ENCODE measurements around the gene RPL29.

RPL29 gene

GRCh38 chr3:51982352-51982837 is 13.3 kb downstream of the RPL29 start:
- DNase-seq = peak; percentile 65

GRCh38 chr3:51980253-51980652 is 15.4 kb downstream of the RPL29 start:
- no peak for DNase-seq

DNA sequence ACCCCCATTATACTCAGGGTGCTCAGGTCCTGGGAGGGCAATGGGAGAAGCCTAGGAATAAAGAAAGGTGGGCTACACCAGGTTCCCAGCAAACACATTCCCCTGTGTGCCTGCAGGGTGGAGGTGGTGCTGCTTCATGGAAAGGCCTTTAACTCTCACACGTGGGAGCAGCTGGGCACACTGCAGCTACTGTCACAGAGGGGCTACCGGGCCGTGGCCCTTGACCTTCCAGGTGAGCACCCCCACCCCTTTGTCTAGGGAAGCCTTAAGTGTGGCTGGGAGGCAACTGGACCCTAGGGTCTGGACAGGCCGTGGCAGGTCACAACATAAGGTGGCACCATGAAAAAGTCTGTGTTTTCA is 17.6 kb downstream of the RPL29 start:
- no peak for DNase-seq

DNA sequence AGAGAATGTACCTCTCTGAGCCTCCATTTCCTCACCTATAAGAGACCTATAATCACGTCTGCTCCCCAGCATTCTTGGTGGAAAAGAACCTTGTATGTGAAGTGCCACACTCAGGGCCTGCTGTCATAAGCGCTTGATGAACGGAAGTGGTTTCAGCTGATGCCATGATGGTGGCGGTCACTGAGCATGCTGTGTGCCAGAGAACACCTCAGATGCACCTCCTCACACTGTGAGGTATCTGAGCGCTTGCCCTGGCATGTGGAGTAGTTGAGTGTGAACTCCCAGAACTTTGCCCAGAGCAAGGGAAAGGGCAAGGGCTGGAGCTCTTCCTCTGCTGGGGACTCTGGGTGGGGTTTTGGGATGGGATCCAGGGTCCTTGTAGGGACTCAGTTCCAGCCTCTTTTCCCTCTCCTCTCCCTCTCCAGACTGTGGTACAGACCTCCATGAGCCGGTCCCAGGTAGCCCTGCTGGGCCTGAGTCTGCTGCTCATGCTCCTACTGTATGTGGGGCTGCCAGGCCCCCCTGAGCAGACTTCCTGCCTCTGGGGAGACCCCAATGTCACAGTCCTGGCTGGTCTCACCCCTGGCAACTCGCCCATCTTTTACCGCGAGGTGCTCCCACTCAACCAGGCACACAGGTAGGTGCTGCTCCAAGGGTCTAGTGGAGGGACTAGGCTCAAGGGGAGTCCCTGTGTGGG is 18.1 kb downstream of the RPL29 start:
- DNase-seq = no peak

GRCh38 chr3:51975852-51976549 is 19.7 kb downstream of the RPL29 start:
- DNase-seq = peak; percentile 88

DNA sequence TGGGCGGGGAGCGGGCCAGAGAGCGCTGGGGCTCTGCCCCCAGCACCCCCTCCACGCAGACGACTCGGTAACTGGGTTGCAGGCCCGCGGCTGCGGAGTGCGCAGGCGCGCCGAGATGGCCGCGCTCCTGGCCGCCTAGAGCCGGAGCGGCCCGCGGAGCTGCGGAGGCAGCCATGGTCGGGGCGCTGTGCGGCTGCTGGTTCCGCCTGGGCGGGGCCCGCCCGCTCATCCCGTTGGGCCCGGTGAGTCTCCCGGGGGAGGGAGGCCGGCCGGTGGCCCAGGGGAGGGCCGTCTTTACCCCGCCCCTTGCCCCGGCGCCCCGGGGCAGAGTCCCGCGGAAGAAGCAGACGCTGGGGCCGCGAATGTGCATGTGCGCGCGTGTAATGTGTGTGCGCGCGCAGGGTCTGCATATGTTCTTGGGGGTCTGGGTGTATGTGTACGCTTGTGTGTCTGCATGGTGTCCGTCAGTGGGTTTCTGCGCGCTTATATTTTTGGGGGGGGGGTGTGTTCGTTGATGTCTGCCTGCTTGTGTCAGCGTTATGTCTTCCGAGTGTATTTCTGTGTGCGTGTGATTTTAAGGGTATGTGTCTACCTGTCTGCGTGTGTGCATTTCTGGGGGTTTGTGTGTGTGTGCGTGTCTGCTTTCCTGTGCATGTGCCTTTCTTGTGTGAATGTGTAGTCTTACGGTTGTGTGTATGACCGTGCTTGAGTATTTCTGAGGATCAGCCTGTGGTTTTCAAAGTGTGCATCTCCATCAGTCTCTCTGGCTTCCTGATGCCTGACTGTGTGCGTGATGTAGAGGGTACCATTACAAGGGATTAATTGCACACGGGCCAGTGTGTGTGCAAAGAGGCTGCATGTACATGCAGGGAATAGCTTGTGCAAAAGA is 20.5 kb downstream of the RPL29 start, which contains the start of gene ABHD14A:
TSS of gene ABHD14A (plus strand) at position 102 of the 889 bp plus-strand sequence. CDS start at position 174, 72 bp downstream.
- peak; percentile 76 for DNase-seq

DNA sequence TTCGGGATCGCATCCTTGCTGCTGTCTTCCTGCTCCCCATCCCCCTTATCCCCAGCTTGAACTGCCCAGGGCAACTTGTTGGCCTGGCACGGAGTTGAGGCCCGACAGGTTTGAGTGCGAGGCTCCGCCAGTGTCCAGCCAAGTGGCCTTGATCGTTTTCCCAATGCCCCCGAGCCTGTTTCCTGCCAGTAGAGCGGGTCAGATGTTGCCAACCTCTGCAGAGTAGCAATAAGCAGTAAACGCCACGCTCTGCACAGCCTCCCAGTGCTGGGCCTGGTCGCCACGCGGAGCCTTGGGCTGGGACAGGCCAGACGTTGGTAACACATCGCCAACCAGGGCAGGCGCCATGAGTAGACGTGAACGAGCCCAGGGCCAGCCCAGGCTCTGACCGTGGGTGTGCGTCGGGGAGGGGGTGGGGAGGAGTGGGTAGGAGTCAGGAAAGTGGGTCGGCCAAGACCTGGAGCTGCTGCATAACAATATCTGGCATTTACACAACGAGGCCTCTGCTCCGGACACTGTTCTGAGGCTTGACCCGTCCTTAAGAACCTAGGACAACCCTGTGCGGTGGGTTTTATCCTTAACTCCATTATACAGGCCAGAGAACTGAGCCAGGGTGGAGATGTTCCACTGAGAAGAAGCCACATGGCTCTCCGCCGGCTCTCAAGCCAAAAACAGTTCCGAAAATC is 21.3 kb downstream of the RPL29 start:
- peak; percentile 53 for DNase-seq

- DNase-seq = no peak
Observed at GRCh38 chr3:51971350-51971749, 24.3 kb downstream of the RPL29 start.

DNA sequence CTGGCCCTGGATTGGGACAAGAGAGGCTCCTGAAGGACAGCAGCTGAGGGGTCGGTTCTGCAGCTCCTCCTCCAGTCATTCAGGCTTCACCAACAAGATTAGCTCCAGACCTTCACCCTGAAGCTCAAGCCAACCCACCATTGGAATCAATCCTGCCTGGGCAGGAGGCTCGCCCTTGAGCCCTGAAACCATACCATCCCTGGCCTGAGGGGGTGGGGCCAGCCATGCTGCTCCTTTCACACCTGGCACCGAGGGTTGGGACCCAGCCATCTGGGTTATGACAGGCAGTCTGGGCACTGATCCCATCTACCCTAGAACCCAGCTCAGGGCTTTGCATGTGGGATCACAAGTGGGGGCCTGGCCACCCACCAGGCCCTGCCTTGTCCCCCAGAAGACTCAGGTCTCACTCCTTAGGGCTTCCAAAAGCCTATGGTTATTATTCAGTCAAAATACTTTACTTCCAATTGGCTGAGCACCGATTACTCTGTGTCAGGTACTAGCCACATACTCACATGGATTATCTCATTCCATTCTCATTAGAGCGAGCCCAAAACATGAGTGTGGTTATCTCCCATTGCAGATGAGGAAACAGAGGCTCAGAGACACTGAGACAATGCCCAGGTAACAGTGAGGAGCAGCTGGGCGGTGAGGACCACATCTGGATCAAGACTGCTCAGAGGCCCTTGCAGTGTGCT is 24.9 kb downstream of the RPL29 start:
- DNase-seq = peak; percentile 55

DNA sequence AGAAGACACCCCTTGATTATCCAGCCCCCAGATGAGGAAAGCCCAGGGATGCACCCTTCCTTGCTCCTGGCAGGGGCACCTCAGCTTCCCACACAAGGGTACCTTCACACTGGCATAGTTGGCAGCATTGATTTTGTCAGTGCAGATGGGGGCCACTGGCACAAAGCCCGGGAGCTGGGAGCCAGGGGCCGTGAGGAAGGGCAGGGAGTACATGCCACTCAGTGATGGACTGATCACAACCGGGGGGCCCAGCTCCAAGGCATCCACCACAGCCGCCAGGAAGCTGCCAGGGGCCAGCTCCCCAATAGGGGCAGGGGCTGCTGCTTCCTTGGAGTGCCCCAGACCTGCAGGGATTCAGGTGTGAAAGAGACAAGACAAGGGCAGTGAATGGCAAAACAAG is 25.9 kb downstream of the RPL29 start:
- DNase-seq = peak; percentile 20

GRCh38 chr3:51968883-51969678 is 26.6 kb downstream of the RPL29 start:
- peak; percentile 70 for DNase-seq

DNA sequence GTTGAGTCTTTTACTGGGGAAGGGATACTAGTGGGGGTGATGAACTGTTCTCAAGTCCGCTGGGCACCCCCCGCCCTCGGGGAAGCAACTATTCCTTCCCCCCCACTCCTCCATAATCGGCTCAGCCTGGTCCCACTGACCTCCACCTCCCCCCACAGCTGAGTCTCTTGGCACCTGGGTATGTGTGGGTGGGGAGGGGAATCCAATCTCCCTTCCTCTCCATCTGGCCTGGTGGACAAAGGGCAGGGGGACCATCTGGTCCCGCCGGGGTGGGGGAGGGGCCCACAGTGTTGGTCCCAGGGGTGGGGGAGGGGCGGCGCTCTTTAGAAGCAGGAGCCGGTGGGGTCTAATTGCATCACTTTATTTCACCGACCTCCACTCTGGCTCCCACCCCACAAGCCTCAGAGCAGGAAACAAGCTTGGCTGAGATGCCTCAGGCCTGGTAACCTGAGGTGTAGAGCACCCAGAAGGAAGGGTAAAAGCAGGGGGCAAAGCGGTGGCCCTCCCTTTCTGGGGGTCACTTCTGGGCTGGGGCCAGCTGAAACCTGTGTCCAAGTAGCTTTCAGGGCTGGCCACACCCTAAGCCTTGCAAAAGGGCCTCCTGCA is 27.4 kb downstream of the RPL29 start:
- peak; percentile 94 for DNase-seq

DNA sequence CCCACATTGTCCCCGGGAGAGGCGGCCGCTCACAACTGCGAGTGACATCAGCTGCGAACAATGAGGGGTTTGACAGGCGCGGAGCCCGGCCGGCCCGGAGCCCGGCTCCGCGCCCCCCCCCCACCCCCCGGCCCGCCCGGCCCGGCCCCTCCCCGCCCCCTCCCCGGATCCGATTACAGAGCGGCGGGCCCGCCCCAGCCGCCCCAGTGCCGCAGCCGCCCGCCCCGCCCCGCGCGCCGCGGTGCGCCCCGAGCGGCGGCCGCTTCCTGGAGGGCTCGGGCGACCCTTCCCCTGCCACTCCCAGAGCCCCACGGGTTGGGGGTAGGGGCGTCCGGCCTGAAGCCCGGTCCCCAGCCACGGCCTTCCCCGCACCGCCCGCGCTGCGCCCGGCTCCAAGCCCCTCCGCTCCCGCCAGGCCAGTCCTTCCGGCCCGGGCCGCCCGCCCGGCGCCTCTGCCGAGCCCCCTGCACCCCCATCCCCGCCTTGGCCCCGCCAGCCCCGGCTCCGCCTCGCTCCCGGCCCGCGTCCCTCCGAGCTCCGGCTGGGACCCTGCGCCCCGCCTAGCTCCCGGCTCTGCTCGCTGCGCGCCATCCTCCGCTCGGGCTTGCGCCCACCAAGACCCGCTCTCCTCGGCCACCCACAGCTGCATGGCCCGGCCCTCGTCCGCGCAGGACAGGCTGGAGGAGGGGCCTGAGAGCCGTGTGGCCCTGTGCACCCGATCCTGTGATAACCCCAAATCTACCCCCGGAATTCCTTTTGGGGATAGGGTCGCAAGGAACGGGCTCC is 28.1 kb downstream of the RPL29 start, which contains the start of gene PCBP4:
TSS of gene PCBP4 (minus strand) at position 71 of the 786 bp plus-strand sequence. CDS start 6,214 bp downstream, outside the sequence.
- peak; percentile 83 for DNase-seq

DNA sequence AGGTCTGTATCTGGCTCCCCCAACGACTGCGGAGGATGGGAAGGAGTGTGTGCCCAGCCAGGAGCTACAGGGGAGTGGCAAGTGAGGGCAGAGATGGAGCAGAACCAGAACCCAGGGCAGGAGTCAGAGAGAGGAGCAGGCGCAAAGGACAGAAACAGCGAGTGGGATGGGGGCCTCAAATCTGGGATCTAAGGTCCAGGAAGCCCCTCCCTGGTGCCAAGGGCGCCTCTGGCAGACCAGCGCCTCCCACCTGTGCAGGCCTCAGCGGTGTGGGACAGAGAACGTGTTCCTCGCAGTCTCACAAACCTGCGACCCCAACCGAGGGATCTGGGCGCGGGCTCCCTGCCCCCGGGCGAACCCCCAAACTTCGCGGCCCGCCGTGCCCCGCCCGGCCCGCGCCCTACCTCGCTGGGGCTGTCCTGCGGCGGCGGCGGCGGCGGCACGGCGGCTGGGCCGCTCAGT is 28.7 kb downstream of the RPL29 start:
- DNase-seq = peak; percentile 50

GRCh38 chr3:51966486-51966885 is 29.2 kb downstream of the RPL29 start:
- peak; percentile 31 for DNase-seq

DNA sequence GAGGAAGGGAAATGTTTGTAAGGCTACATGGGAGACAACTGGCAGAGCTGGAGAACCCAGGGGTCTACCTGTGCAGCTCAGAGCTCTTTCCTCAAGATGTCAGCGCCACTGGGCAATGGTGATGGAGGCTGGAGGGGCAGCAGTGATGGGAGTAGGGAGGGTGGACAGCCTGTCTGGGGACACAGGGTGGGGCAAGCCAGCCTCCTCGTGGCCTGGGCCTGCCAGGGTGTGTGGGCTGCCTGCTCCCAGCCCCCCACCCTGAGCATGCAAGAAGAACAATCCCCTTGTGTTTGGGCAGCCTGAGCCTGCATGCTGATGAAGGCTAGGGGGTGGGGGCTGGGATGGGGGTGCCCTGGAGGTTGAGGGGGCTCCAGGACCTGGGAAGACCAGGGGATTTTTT is 29.7 kb downstream of the RPL29 start:
- DNase-seq = no peak

DNA sequence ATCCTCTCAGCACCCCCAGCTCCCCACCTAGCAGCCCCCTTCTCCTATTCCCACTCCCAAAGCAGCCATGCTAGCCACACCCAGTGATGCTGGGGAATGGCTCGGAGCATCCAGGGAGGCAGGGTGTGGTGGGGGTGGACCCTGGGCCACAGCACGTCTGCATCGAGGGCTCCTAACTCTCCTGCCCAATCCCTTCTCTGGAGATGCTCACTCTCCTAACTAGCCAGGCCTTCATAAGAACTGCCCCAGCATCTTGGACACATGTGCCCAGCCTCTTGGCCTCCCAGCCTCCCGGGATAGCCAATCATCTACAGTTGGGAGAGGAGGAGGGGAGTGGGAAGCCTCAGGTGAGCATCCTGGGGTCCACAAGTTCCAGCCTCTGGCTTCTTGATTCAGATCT is 31.2 kb downstream of the RPL29 start:
- no peak for DNase-seq

DNA sequence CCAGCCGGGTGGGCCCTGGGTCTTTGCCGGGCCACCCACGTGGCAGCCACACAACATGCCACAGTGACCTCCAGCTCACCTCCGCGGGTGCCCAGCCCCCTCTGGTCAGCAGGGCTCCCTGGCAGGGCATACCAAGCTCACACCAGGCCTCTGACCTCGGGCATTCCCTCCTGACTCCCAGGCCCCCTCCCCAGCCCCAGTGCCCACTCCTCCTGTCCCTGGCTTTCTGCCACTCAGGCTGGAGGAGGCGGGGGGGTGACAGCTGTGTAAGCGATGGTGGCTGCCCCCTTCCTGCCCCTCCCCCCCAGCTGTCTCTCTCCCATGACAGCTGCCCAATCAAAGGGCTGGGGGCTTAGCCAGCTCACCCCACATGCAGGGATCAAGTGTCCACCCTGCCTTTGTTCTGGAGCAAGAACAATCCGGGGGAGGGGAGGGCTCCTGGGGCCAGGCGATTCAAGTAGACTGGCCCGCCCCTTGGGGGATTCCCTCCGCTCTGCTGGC is 31.7 kb downstream of the RPL29 start:
- DNase-seq = peak; percentile 90

DNA sequence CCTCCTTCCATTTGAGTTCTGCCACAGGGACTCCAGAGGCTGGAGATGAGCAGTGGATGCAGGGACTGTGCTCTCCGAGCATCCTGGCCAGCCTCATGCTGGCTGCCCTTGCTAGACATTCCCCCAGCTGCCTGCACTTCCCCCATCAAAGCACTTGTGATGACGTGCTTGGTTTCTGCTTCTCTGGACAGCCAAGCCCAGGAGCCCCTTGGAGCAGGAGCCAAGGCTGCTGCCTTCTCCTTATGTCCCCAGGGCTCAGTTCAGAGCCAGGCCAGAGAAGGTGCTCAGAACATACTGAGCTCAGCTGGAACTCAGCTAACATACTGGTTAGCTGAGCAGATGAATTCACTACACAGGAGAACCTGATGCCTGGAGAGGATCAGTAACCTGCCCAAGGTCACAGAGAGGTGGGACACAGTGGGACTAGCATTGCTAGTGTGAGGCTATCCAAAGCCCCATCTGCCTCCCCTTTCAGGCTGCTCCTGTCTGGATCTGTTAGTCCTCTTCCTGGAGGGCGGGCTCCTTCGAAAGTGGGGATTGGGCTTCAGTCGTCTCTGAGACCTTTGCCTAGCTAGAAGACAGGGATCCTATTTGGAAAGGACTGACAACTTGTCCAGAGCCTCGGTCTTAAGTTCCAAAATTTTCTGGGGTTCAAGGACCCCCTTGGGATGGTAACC is 32.7 kb downstream of the RPL29 start:
- DNase-seq = peak; percentile 23

Data from NCI-H69 (cell line).